ACC112 (cell line): Measurements from ENCODE around the gene PALLD.

Experiments used
- H2AFZ ChIP-seq: fragments of 200-600 bp; sonication (generic); one replicate; pipeline ENCODE4 v1.6.0; 2017; ENCODE audit warnings: antibody characterized with exemption, low read length; ENCODE audit not compliant: unreplicated experiment
- H3K27ac ChIP-seq: fragments of 200-600 bp; sonication (generic); 2 replicates; pipeline ENCODE4 v1.5.1; 2014; ENCODE audit warnings: low read depth, mild to moderate bottlenecking, antibody characterized with exemption, low read length, moderate library complexity
- H3K27me3 ChIP-seq: fragments of 200-600 bp; sonication (generic); 2 replicates; pipeline ENCODE4 v1.6.1; 2014; ENCODE audit warnings: mild to moderate bottlenecking, antibody characterized with exemption, low read length, moderate library complexity, mixed read lengths; ENCODE audit not compliant: insufficient read depth
- H3K36me3 ChIP-seq: fragments of 200-600 bp; sonication (generic); 2 replicates; pipeline ENCODE4 v1.6.1; 2016; ENCODE audit warnings: mild to moderate bottlenecking, antibody characterized with exemption, low read length, moderate library complexity, mixed read lengths; ENCODE audit not compliant: insufficient read depth
- H3K4me1 ChIP-seq: fragments of 200-600 bp; sonication (generic); one replicate; pipeline ENCODE4 v1.6.1; 2016; ENCODE audit warnings: low read length, mixed read lengths; ENCODE audit not compliant: insufficient read depth, unreplicated experiment, control insufficient read depth
- H3K4me3 ChIP-seq: fragments of 200-600 bp; sonication (generic); 2 replicates; pipeline ENCODE4 v1.5.1; 2014; ENCODE audit warnings: mild to moderate bottlenecking, low read depth, low read length
- H3K79me2 ChIP-seq: fragments of 200-600 bp; sonication (generic); one replicate; pipeline ENCODE4 v1.6.0; 2016; ENCODE audit warnings: low read length; ENCODE audit not compliant: control insufficient read depth, unreplicated experiment, insufficient read depth

Gene PALLD

GRCh38 chr4:168839758-168840391, 343.0 kb downstream of the PALLD start:
- peak overlapping the region; percentile 34 for H3K27ac ChIP-seq

GRCh38 chr4:168840392-168840763, 343.5 kb downstream of the PALLD start:
- H3K27me3 ChIP-seq: no peaks in the 10 kb centered on the region
- H3K27ac ChIP-seq: peak overlapping the region; percentile 34
- peaks cover 70% of the 10 kb centered on the region for H3K79me2 ChIP-seq
- peaks cover 35% of the 10 kb centered on the region for H3K4me1 ChIP-seq
- no peak overlapping the region for H2AFZ ChIP-seq
- H3K4me3 ChIP-seq: no peak overlapping the region
- H3K36me3 ChIP-seq: peaks cover 7% of the 10 kb centered on the region

More at GRCh38 chr4:168839758-168840391, 343.0 kb downstream of the PALLD start:
- Histone ChIP-seq H3K36me3 (peaks cover 7% of the 10 kb centered on the region), H2AFZ (no peak overlapping the region), H3K27me3 (no peaks in the 10 kb centered on the region), H3K4me3 (no peak overlapping the region), H3K79me2 (peaks cover 70% of the 10 kb centered on the region), H3K4me1 (peaks cover 35% of the 10 kb centered on the region)

GRCh38 chr4:168841000-168841671, 344.3 kb downstream of the PALLD start:
- Histone ChIP-seq H3K27me3 (no peaks in the 10 kb centered on the region), H2AFZ (no peak overlapping the region), H3K36me3 (peaks cover 7% of the 10 kb centered on the region), H3K27ac (no peak overlapping the region), H3K79me2 (peaks cover 71% of the 10 kb centered on the region), H3K4me3 (no peak overlapping the region), H3K4me1 (peaks cover 35% of the 10 kb centered on the region)

GRCh38 chr4:168841672-168842019, 344.8 kb downstream of the PALLD start:
- Histone ChIP-seq H3K27me3 (no peaks in the 10 kb centered on the region), H3K4me1 (peaks cover 35% of the 10 kb centered on the region), H3K27ac (no peak overlapping the region), H3K36me3 (peaks cover 7% of the 10 kb centered on the region), H3K79me2 (peaks cover 71% of the 10 kb centered on the region), H2AFZ (no peak overlapping the region), H3K4me3 (no peak overlapping the region)

GRCh38 chr4:168842186-168842585, 345.3 kb downstream of the PALLD start:
- Histone ChIP-seq H3K79me2 (peaks cover 69% of the 10 kb centered on the region), H2AFZ (no peak overlapping the region), H3K4me1 (peaks cover 35% of the 10 kb centered on the region), H3K36me3 (peaks cover 7% of the 10 kb centered on the region), H3K27ac (no peak overlapping the region), H3K4me3 (no peak overlapping the region), H3K27me3 (no peaks in the 10 kb centered on the region)

GRCh38 chr4:168843635-168844034, 346.8 kb downstream of the PALLD start:
- no peak overlapping the region for H2AFZ ChIP-seq
- H3K27me3 ChIP-seq: no peaks in the 10 kb centered on the region
- H3K4me3 ChIP-seq: no peak overlapping the region
- peaks cover 35% of the 10 kb centered on the region for H3K4me1 ChIP-seq
- peaks cover 7% of the 10 kb centered on the region; the same call in 1 of the 2 replicates for H3K36me3 ChIP-seq
- peaks cover 62% of the 10 kb centered on the region for H3K79me2 ChIP-seq
- no peak overlapping the region for H3K27ac ChIP-seq

- Histone ChIP-seq H3K4me3 (no peak overlapping the region), H3K4me1 (peaks cover 37% of the 10 kb centered on the region), H3K36me3 (peaks cover 7% of the 10 kb centered on the region; the same call in 1 of the 2 replicates), H3K79me2 (peaks cover 57% of the 10 kb centered on the region), H3K27ac (no peak overlapping the region), H3K27me3 (no peaks in the 10 kb centered on the region), H2AFZ (no peak overlapping the region)
These were observed 347.6 kb downstream of the PALLD start for GRCh38 chr4:168844353-168845049.

- Histone ChIP-seq H3K4me1 (peaks cover 34% of the 10 kb centered on the region), H3K79me2 (peaks cover 61% of the 10 kb centered on the region), H2AFZ (no peak overlapping the region), H3K36me3 (peaks cover 7% of the 10 kb centered on the region; the same call in 1 of the 2 replicates), H3K27me3 (no peaks in the 10 kb centered on the region), H3K4me3 (no peak overlapping the region), H3K27ac (no peak overlapping the region)
These were observed 349.0 kb downstream of the PALLD start for GRCh38 chr4:168845897-168846296.

- H3K4me1 ChIP-seq: peaks cover 29% of the 10 kb centered on the region
- peaks cover 59% of the 10 kb centered on the region for H3K79me2 ChIP-seq
- H3K4me3 ChIP-seq: no peak overlapping the region
- H3K27me3 ChIP-seq: no peaks in the 10 kb centered on the region
- H3K36me3 ChIP-seq: peaks cover 7% of the 10 kb centered on the region; the same call in 1 of the 2 replicates
- no peak overlapping the region for H3K27ac ChIP-seq
- H2AFZ ChIP-seq: no peak overlapping the region
These were observed 349.6 kb downstream of the PALLD start for GRCh38 chr4:168846414-168846813.

GRCh38 chr4:168847771-168848502, 351.1 kb downstream of the PALLD start:
- Histone ChIP-seq H3K27ac (peak overlapping the region; percentile 76), H3K4me3 (peak overlapping the region; percentile 51), H3K36me3 (no peaks in the 10 kb centered on the region), H3K4me1 (peaks cover 17% of the 10 kb centered on the region), H2AFZ (peak overlapping the region; percentile 80), H3K79me2 (peaks cover 44% of the 10 kb centered on the region), H3K27me3 (no peaks in the 10 kb centered on the region)
